ENCODE results near the gene MYOD1.

MYOD1 gene

DNA sequence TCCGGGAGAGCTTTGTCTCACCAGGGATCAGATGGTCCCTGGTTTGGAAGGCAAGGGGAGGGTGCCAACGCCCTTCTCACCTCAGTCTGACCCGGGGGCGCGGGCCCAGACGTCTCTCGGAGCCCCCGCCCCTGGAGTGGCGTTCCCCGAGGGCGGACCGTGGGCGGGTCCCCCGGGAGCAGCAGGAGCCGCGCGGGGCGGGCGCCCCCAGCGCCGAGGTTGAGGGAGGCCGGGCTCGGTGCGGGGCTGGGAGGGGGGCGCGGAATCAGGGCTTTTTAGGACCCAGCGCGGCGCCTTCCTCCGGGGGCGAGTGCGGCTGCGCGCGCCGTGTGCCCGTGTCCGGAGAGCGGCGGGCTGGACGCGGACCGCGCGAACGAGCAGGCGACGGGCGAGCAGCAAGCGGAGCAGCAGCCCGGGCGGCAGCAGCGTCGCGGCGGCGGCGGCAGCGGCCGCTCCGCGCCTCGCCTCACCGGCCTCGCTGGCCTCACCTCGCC, 15.1 kb downstream of the MYOD1 start, which contains the start of gene KCNC1:
TSS of gene KCNC1 (plus strand) at position 364 of the 494 bp plus-strand sequence. CDS start 1,222 bp downstream, outside the sequence.
- no peak for DNase-seq (ENCODE audit: low read depth in 1 of 2, low spot score in 1 of 2)

- peak in 1 of 2 donors; percentile 8 for DNase-seq (ENCODE audit: low read depth in 1 of 2, low spot score in 1 of 2)
Observed at GRCh38 chr11:17734986-17735817, 15.8 kb downstream of the MYOD1 start.

DNA sequence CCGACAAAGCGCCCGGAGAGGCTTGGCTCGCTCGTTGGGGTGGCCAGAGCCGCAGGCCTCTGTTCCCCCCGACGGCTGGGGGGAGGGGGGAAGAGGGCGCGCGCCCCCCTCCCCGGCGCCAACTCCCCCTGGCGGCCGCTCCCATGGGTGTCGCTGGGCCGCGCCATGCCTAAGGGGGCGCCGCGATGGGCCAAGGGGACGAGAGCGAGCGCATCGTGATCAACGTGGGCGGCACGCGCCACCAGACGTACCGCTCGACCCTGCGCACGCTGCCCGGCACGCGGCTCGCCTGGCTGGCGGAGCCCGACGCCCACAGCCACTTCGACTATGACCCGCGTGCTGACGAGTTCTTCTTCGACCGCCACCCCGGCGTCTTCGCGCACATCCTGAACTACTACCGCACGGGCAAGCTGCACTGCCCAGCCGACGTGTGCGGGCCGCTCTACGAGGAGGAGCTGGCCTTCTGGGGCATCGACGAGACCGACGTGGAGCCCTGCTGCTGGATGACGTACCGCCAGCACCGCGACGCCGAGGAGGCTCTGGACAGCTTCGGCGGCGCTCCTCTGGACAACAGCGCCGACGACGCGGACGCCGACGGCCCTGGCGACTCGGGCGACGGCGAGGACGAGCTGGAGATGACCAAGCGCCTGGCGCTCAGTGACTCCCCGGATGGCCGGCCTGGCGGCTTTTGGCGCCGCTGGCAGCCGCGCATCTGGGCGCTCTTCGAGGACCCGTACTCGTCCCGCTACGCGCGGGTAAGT, 16.6 kb downstream of the MYOD1 start:
- no peak for DNase-seq (ENCODE audit: low read depth in 1 of 2, low spot score in 1 of 2)

- no peak for DNase-seq (ENCODE audit: low read depth in 1 of 2, low spot score in 1 of 2)
Observed at GRCh38 chr11:17736579-17736893, 17.2 kb downstream of the MYOD1 start.

GRCh38 chr11:17736930-17737817, 17.8 kb downstream of the MYOD1 start:
- no peak for DNase-seq (ENCODE audit: low read depth in 1 of 2, low spot score in 1 of 2)

DNA sequence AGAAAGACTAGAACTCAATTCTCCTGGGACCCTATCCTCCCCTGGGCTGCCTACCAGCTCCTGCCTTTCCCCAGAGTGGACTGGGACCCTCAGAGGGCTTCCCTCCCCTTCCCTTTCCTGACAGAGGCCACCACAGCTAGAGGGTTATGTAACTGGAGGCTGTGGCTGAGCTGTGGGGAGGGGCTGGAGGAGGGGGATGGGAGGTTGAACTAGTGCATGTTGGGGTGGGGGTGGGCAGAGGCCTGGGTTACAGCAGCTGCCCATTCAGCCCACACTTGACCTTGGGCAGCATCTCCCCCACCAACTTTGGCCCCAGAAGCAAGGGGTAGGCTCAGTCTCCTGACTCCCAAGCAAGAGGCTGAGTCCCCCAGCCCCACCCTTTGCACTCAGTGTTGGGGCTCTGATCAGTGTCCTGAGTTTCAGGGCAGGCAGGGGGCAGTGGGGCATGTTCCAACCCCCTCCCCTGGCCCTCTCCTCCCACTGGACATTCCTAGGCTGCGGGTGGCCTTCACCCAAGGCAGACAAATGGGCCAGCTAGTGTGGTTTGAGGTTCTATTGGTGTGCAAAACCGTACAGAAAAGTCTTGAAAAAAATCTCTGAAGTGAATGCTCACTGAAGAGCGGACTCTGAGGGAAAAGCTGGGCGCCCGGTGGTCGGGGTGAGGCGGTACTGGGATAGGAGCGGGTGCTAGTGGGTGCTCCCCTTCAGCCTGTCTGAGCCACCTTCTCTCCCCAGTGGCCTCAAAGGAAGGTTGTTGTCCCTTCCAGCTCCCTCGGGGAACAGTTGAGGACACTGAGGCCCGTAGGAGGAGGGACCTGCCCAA, 19.0 kb downstream of the MYOD1 start:
- DNase-seq (ENCODE audit: low read depth in 1 of 2, low spot score in 1 of 2) = no peak

DNA sequence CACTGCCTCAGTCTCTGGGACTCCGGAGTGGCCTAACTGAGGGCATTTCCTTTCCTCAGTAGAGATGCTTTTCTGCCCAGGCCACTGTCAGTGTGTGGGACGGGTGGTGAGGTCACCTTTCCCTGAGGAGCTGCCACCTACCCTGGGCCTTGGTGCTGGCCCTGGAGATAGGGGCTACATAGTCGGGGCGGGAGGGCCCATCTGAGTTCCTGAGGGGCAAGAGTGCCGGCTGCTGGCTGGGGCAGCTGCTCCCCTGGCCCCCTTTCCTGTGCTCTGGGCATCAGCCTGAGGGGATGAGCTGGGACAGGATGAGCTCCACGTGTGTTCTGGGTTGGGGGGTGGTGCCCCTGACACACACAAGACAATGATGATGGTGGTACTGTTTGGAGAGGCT, 20.6 kb downstream of the MYOD1 start:
- DNase-seq (ENCODE audit: low read depth in 1 of 2, low spot score in 1 of 2) = no peak

GRCh38 chr11:17740649-17741235, 21.4 kb downstream of the MYOD1 start:
- DNase-seq (ENCODE audit: low read depth in 1 of 2, low spot score in 1 of 2) = no peak

DNA sequence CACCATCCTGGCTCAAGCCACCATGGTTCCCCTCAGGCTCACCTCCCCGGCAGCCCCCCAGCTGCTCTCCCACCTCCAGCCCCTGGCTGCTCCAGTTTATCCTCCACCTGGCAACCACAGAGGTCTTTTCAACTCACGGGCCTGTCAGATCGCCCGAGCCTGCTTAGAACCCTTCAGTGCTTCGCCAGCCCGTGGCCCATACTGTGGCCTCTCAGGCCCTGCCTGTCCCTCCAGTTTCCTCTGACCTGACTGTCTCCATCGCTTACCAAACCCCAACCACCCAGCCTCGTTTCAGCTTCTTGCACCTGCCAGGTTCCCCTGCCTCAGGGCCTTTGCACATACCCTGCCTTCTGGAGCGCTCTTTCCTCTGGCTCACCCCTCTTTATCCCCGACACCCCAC, 22.1 kb downstream of the MYOD1 start:
- DNase-seq (ENCODE audit: low read depth in 1 of 2, low spot score in 1 of 2) = no peak

GRCh38 chr11:17742019-17742418, 22.6 kb downstream of the MYOD1 start:
- no peak for DNase-seq (ENCODE audit: low read depth in 1 of 2, low spot score in 1 of 2)

DNA sequence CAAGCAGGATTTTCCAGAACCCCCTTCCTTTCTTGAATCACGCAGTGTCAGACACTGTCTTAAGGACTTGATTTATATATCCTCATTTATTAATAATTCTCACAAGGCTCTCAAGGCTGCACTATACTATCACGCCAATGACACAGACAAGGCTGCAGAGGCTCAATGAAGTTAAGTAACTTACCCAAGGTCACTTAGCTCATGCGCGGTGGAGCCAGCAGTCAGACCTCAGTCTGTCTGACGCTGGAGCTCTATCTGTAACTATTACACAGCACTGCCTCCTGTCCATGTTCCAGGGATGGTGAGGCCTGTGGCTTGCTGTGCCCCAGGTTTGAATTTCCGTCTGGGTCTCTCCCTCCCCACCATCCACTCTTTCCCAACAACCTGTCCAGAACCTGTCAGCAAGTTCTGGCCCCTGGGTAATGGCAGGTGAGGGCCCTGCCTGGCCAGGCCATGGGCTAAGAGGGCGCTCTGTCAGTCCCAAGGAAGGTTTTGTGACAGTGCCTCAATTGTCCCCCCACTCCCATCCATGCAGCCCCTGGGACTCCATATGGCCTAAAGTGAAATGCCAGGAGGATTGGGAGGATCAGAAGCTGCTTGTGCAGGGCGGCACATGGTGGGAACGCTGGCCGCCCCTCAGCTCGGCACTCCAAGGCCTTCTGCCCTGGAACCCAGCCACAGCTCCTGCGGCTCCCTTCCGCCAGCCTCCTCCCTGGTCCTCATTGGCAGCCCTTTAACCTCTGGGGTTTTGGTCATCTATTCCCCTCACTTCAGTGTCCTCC, 23.8 kb downstream of the MYOD1 start:
- DNase-seq (ENCODE audit: low read depth in 1 of 2, low spot score in 1 of 2) = no peak

DNA sequence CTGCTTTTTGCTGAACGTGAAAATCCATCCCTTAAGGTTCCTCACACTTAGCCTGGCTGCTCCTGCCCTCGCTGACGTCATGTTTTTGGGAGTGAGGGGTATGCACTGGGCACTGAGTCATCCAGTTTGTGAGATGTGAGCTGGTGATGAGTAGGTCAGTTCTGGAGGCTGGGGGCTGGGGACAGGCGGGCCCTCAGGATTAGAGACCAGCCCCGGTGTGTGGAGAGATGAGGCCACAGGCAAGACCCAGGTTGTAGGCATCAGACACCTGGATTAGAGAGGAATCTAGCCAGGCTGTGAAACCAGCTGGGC, 24.4 kb downstream of the MYOD1 start:
- DNase-seq (ENCODE audit: low read depth in 1 of 2, low spot score in 1 of 2) = no peak

DNA sequence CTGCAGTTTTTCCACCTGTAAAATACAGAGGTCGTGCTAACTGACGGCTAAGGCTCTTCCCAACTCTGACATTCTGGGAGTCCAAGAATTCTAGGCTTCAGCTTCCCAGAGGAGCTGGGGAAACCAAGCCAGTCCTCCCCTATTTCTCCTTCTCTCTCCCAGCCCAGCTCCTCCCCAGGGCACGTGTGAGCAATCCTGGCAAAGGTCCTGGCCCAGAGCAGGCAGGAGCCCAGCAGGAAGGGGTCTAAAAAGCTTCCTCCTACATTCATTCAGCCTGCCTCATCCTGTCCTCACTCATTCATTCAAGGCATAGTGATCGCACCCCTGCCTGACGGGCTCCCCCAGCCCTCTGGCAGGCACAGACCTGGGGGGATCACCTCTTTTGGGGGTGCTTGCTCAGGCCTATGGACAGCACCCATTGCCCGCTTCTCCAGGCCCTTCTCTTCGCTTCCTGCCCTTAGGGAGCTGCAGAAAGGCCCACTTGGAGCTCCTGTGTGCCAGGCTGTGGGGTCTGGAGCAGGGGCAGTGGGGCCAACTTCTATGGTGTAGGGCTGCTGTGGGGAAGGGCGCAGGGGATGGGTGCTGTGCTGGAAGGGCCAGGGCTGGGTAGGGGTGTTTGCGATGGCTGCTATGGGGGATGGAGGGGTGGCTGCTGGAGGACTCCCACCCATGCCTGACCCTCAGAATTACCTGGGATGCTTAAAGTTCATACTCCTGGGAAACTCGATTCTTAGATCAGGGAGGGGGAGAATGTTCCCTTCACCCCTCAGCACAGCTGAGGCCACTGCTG, 25.0 kb downstream of the MYOD1 start:
- DNase-seq (ENCODE audit: low read depth in 1 of 2, low spot score in 1 of 2) = no peak

DNA sequence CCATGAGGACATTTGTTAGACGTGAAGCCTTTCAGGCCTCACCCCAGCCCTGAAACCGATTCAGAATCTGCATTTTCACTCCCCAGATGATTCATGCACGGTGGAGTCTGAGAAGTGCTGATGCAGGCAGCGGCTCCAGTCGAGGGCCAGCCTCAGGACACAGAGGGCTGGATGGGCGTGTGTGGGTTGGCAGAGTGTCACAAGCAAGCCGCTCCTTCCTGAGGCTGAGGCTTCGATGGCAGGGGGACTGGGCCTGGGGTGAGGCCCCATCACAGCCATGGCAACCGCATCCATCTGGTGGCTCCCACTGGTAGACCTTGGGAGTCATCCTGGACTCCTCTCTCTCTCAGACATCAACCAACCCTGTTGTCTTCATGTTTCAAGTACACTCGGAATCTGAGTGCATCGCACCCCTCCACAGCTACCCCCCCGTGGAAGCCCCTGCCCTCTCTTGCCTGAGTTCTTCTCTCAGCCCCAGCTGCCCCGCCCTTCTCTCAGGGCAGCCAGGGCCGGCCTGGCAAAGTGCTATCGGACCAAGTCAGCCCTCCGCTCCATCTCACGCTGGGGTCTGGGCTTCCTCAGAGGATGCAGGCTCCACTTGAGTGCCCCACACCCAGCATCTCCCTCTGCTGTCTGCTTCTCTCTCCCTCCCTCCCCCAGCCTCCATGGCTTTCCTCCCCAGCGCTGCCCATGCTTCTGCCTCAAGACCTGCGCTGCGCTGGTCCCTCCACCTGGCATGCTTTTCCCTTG, 25.8 kb downstream of the MYOD1 start:
- DNase-seq (ENCODE audit: low read depth in 1 of 2, low spot score in 1 of 2) = no peak

DNA sequence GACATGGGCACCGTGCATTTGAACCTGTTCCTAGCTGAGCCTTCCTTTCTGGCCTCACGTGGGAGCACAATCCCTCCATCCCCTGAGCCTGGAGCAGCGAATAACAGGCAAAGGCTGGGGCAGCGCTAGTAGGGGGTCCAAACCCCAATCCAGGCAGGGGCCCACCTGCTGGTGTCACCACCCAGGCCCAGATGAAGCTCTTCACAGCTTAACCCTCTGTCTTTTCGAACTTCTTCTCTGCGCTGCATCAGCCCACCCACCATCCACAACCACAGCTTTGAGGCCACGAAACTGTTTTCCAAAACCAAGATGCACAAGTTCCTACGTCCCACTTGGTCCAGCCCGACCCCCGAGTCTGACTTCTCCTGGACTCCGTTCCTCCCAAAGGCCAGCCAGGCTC, 26.7 kb downstream of the MYOD1 start:
- no peak for DNase-seq (ENCODE audit: low read depth in 1 of 2, low spot score in 1 of 2)

DNA sequence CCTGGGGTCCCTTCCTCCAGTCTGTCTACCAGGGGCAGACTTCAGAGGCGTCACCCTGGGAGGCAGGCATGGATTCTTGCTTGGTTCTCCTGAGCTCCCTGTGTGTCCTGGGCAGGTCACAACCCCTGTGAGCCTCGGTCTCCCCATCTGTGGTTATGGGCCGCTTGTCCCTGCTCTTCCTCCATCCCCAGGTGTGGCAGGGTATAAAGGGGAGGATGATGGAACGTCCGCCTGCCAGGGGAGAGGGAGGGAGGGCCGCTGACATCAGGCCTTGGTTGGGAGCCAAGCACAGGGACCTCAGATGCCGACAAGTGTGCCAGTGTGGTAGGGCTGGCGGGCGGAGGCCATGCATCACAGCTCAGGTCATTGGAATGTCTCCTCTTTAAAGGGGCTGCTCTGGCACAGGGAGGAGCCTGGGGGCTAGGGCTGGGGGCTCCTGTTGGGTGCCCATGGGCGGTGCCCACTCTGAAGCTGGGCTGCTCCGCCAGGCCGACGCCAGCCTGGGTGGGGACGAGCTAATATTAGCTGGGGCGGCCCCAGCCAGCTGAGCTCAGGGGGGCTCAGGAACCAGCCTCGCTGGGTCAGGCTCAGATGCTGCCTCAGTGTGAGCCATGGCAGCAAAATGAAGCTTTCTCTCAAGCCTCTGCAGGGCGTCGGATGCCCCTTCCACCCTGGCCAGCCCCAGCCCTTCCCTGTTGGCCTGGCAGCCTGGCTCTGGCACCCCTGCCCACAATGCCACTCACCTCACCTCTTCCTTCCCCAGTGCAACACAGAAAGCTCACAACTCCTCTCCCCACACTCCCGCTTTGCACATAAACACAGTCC, 28.0 kb downstream of the MYOD1 start:
- no peak for DNase-seq (ENCODE audit: low read depth in 1 of 2, low spot score in 1 of 2)

DNA sequence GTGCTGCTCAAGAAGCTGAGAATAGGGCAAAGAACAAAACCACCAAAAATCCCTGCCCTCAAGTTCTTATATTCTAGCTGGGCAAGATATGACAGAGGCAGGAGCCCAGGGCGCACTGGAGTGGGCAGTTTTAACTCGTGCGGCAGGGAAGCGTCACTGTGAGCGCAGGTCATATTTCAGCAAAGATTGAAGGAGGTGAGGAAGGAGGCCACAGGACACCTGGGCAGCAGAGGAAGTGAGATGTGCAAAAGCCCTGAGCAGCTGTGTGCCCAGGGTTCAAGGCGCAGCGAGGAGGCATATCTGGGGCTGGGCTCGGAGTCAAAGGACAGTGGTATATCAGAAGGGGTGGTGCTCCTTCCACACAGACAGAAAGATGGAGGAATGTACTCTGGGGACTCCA, 28.7 kb downstream of the MYOD1 start:
- DNase-seq (ENCODE audit: low read depth in 1 of 2, low spot score in 1 of 2) = no peak

All from activated CD4-positive, alpha-beta T cell treated with anti-CD3 and anti-CD28 coated beads, Interleukin-2, amount 50 U/mL, for 24 hours (primary cell).